HUES48 (cell line): Measurements from ENCODE around the gene OPRD1.
A peak's percentile ranks its signal among the peaks of the same experiment; 100 is the strongest.
"Not testable (repeated sequence)": the region's sequence is repeated elsewhere in the genome, so short reads cannot be mapped to it uniquely, and the experiment has no call there.

Experiments
- H3K27ac ChIP-seq: one replicate; pipeline ENCODE4 v1.7.0; 2013; ENCODE audit warnings: low read depth, low read length, inconsistent platforms
- H3K27me3 ChIP-seq: 2 replicates; pipeline ENCODE4 v1.6.1; 2013; ENCODE audit warnings: mild to moderate bottlenecking, low read length; ENCODE audit not compliant: control insufficient read depth, insufficient read depth
- H3K36me3 ChIP-seq: 2 replicates; pipeline ENCODE4 v1.6.1; 2013; ENCODE audit warnings: low read length; ENCODE audit not compliant: control insufficient read depth, insufficient read depth
- H3K4me1 ChIP-seq: 2 replicates; pipeline ENCODE4 v1.6.1; 2013; ENCODE audit warnings: mild to moderate bottlenecking, low read length; ENCODE audit not compliant: control insufficient read depth, insufficient read depth
- H3K4me3 ChIP-seq: 2 replicates; pipeline ENCODE4 v1.5.1; 2013; ENCODE audit warnings: mild to moderate bottlenecking, low read depth, low read length
- H3K9ac ChIP-seq: 2 replicates; pipeline ENCODE4 v1.6.1; 2013; ENCODE audit warnings: mild to moderate bottlenecking, low read depth, low read length, moderate library complexity
- H3K9me3 ChIP-seq: 2 replicates; pipeline ENCODE4 v1.6.1; 2013; ENCODE audit warnings: low read length; ENCODE audit not compliant: control insufficient read depth, insufficient read depth

OPRD1 gene

GRCh38 chr1:28811766-28812668, at the start of gene OPRD1:
Gene OPRD1 (plus strand): TSS chr1:28812170. CDS start chr1:28812384, 214 bp downstream.
- Histone ChIP-seq H3K9ac (peak within 1 kb of the TSS; percentile 53), H3K27me3 (peaks cover 48% of the 10 kb centered on the region)

GRCh38 chr1:28766532-28767183, 45.3 kb upstream of the OPRD1 start:
- Histone ChIP-seq H3K36me3 (peaks cover 57% of the 10 kb centered on the region), H3K27me3 (no peaks in the 10 kb centered on the region), H3K9me3 (no peaks in the 10 kb centered on the region), H3K4me3 (no peak overlapping the region), H3K4me1 (no peaks in the 10 kb centered on the region), H3K27ac (no peak overlapping the region), H3K9ac (no peak overlapping the region)

More at GRCh38 chr1:28811766-28812668, at the start of gene OPRD1:
- Histone ChIP-seq H3K27ac (no peak within 1 kb of the TSS), H3K36me3 (no peaks in the 10 kb centered on the region), H3K9me3 (no peaks in the 10 kb centered on the region), H3K4me1 (no peaks in the 10 kb centered on the region), H3K4me3 (peak within 1 kb of the TSS; percentile 54)

GRCh38 chr1:28770601-28771165, 41.3 kb upstream of the OPRD1 start:
- Histone ChIP-seq H3K27me3 (no peaks in the 10 kb centered on the region), H3K9ac (no peak overlapping the region), H3K4me3 (no peak overlapping the region), H3K9me3 (no peaks in the 10 kb centered on the region), H3K27ac (no peak overlapping the region), H3K36me3 (peaks cover 68% of the 10 kb centered on the region), H3K4me1 (no peaks in the 10 kb centered on the region)

- not testable (repeated sequence) for H3K27ac ChIP-seq, H3K4me1 ChIP-seq, H3K9ac ChIP-seq, H3K4me3 ChIP-seq, H3K27me3 ChIP-seq, H3K9me3 ChIP-seq
- H3K36me3 ChIP-seq, result peaks cover 60% of the 10 kb centered on the region
Measured at GRCh38 chr1:28771921-28772320, 40.0 kb upstream of the OPRD1 start.

- Histone ChIP-seq H3K9me3 (no peaks in the 10 kb centered on the region), H3K4me3 (no peak overlapping the region), H3K27ac (no peak overlapping the region), H3K9ac (no peak overlapping the region), H3K36me3 (peaks cover 58% of the 10 kb centered on the region), H3K4me1 (no peaks in the 10 kb centered on the region), H3K27me3 (no peaks in the 10 kb centered on the region)
Measured at GRCh38 chr1:28773105-28773504, 38.9 kb upstream of the OPRD1 start.

GRCh38 chr1:28775121-28775942, 36.6 kb upstream of the OPRD1 start:
- no peak overlapping the region for H3K27ac ChIP-seq
- no peak overlapping the region for H3K4me3 ChIP-seq
- peaks cover 36% of the 10 kb centered on the region for H3K36me3 ChIP-seq
- no peaks in the 10 kb centered on the region for H3K9me3 ChIP-seq
- no peaks in the 10 kb centered on the region for H3K27me3 ChIP-seq
- H3K4me1 ChIP-seq, result no peaks in the 10 kb centered on the region
- no peak overlapping the region for H3K9ac ChIP-seq

GRCh38 chr1:28776341-28776740, 35.6 kb upstream of the OPRD1 start:
- no peak overlapping the region for H3K9ac ChIP-seq
- H3K4me1 ChIP-seq, result no peaks in the 10 kb centered on the region
- H3K9me3 ChIP-seq, result no peaks in the 10 kb centered on the region
- peaks cover 29% of the 10 kb centered on the region for H3K36me3 ChIP-seq
- H3K27ac ChIP-seq, result no peak overlapping the region
- no peak overlapping the region for H3K4me3 ChIP-seq
- no peaks in the 10 kb centered on the region for H3K27me3 ChIP-seq

- Histone ChIP-seq H3K27ac (no peak overlapping the region), H3K36me3 (peaks cover 14% of the 10 kb centered on the region), H3K4me1 (no peaks in the 10 kb centered on the region), H3K27me3 (no peaks in the 10 kb centered on the region), H3K9ac (no peak overlapping the region), H3K9me3 (no peaks in the 10 kb centered on the region), H3K4me3 (no peak overlapping the region)
Measured at GRCh38 chr1:28778021-28778420, 33.9 kb upstream of the OPRD1 start.

GRCh38 chr1:28779751-28780408, 32.1 kb upstream of the OPRD1 start:
- Histone ChIP-seq H3K4me3 (no peak overlapping the region), H3K27me3 (no peaks in the 10 kb centered on the region), H3K4me1 (no peaks in the 10 kb centered on the region), H3K9ac (no peak overlapping the region), H3K36me3 (peaks cover 5% of the 10 kb centered on the region), H3K9me3 (no peaks in the 10 kb centered on the region), H3K27ac (no peak overlapping the region)

GRCh38 chr1:28781305-28781704, 30.7 kb upstream of the OPRD1 start:
- H3K4me1 ChIP-seq, result no peaks in the 10 kb centered on the region
- no peak overlapping the region for H3K4me3 ChIP-seq
- H3K36me3 ChIP-seq, result no peaks in the 10 kb centered on the region
- H3K27me3 ChIP-seq, result no peaks in the 10 kb centered on the region
- H3K9ac ChIP-seq, result no peak overlapping the region
- no peaks in the 10 kb centered on the region for H3K9me3 ChIP-seq
- no peak overlapping the region for H3K27ac ChIP-seq
